CD14-positive monocyte (primary cell): ENCODE results near the gene CPA4. TPM values are rescaled to one million over a fixed set of nuclear protein-coding genes. Genes with fewer than 3 reads are reported as not detected.

Experiments used
- DNase-seq, 3 donors: peaks; one replicate each; pipeline ENCODE4 v3.0.0-alpha.2; 2011 to 2022
- H2AFZ ChIP-seq: 2 replicates; pipeline ENCODE4 v1.6.0; 2012; ENCODE audit warnings: mild to moderate bottlenecking, low read depth, low read length, inconsistent platforms; ENCODE audit not compliant: insufficient read depth, poor library complexity, severe bottlenecking
- H3K27ac ChIP-seq, 2 donors: 1 replicate in 1 of 2; 2 replicates in 1 of 2; pipeline ENCODE4 v1.5.1; 2012 to 2013; ENCODE audit warnings: low read length in 2 of 2, control low read depth in 1 of 2, inconsistent platforms in 1 of 2, low read depth in 1 of 2, mild to moderate bottlenecking in 1 of 2
- H3K27me3 ChIP-seq, 2 donors: one replicate each; pipeline versions ENCODE4 v1.6.0 to v1.6.1; 2011 to 2013; ENCODE audit warnings: low read length in 2 of 2; ENCODE audit not compliant: control insufficient read depth in 2 of 2, insufficient read depth in 2 of 2
- H3K36me3 ChIP-seq, 2 donors: replicated peaks in 1 of 2; 1 replicate in 1 of 2; 2 replicates in 1 of 2; pipeline versions ENCODE4 v1.5.1 to v1.6.1; 2012 to 2013; ENCODE audit warnings: low read length in 2 of 2, control low read depth in 1 of 2, inconsistent platforms in 1 of 2, mild to moderate bottlenecking in 1 of 2; ENCODE audit not compliant: insufficient read depth in 2 of 2, control insufficient read depth in 1 of 2
- H3K4me1 ChIP-seq, 2 donors: 1 replicate in 1 of 2; 2 replicates in 1 of 2; pipeline versions ENCODE4 v1.5.1 to v1.6.1; 2012 to 2013; ENCODE audit warnings: low read length in 2 of 2, control low read depth in 1 of 2, inconsistent platforms in 1 of 2, mild to moderate bottlenecking in 1 of 2, moderate library complexity in 1 of 2; ENCODE audit not compliant: insufficient read depth in 2 of 2, control insufficient read depth in 1 of 2
- H3K4me2 ChIP-seq: replicated peaks from 2 replicates; pipeline ENCODE3; 2012; ENCODE audit warnings: low read length, moderate library complexity, mild to moderate bottlenecking; ENCODE audit not compliant: poor library complexity, severe bottlenecking; ENCODE audit errors: extremely low read depth
- H3K4me3 ChIP-seq, 3 experiments: fragments of 200-600 bp in 1 of 3; sonication (generic) in 1 of 3; replicated peaks in 1 of 3; 1 replicate in 2 of 3; 2 replicates in 1 of 3; pipeline ENCODE4 v1.5.1; 2011 to 2013; ENCODE audit warnings: low read length in 3 of 3, mild to moderate bottlenecking in 3 of 3, control low read depth in 2 of 3, low read depth in 2 of 3, inconsistent platforms in 1 of 3, moderate library complexity in 1 of 3
- H3K79me2 ChIP-seq: 2 replicates; pipeline ENCODE4 v1.6.0; 2012; ENCODE audit warnings: mild to moderate bottlenecking, control low read depth, inconsistent platforms, low read length, moderate library complexity; ENCODE audit not compliant: insufficient read depth
- H3K9ac ChIP-seq: 2 replicates; pipeline ENCODE4 v1.6.0; 2017; ENCODE audit warnings: low read length, mild to moderate bottlenecking; ENCODE audit not compliant: insufficient read depth, poor library complexity, severe bottlenecking
- H3K9me3 ChIP-seq, 2 donors: replicated peaks in 1 of 2; 1 replicate in 1 of 2; 2 replicates in 1 of 2; pipeline versions ENCODE4 v1.5.1 to v1.6.1; 2012 to 2013; ENCODE audit warnings: low read length in 2 of 2, control low read depth in 1 of 2; ENCODE audit not compliant: control insufficient read depth in 1 of 2, insufficient read depth in 1 of 2
- H4K20me1 ChIP-seq: 2 replicates; pipeline ENCODE4 v1.6.0; 2012; ENCODE audit warnings: mild to moderate bottlenecking, low read length, control low read depth, moderate library complexity; ENCODE audit not compliant: insufficient read depth
- H3K27ac Mint-ChIP-seq, 7 donors: one replicate each; pipeline ENCODE4 v1.8.0; 2020; ENCODE audit warnings: mild to moderate bottlenecking in 7 of 7, mixed read lengths in 7 of 7, moderate library complexity in 6 of 7, inconsistent platforms in 2 of 7
- H3K27me3 Mint-ChIP-seq, 3 donors: one replicate each; pipeline ENCODE4 v1.8.0; 2021 to 2022; ENCODE audit warnings: low read depth in 3 of 3, mild to moderate bottlenecking in 3 of 3, mixed read lengths in 3 of 3, moderate library complexity in 3 of 3, inconsistent platforms in 1 of 3
- H3K36me3 Mint-ChIP-seq, 2 donors: one replicate each; pipeline ENCODE4 v1.8.0; 2020; ENCODE audit warnings: mixed read lengths in 2 of 2, inconsistent platforms in 1 of 2, mild to moderate bottlenecking in 1 of 2
- H3K4me1 Mint-ChIP-seq: one replicate; pipeline ENCODE4 v1.8.0; 2020; ENCODE audit warnings: mild to moderate bottlenecking, mixed read lengths
- H3K4me3 Mint-ChIP-seq, 2 donors: one replicate each; pipeline ENCODE4 v1.8.0; 2020; ENCODE audit warnings: mild to moderate bottlenecking in 2 of 2, mixed read lengths in 2 of 2, moderate library complexity in 1 of 2
- H3K9me3 Mint-ChIP-seq, 7 donors: one replicate each; pipeline ENCODE4 v1.8.0; 2020 to 2022; ENCODE audit warnings: mixed read lengths in 7 of 7, mild to moderate bottlenecking in 6 of 7, moderate library complexity in 6 of 7, inconsistent platforms in 2 of 7
- CTCF ChIP-seq: fragments of 200-600 bp; IDR thresholded peaks from one replicate; pipeline ENCODE4 v1.8.0; 2022; ENCODE audit warnings: antibody characterized with exemption, mild to moderate bottlenecking
- WGBS: methylation state at CpG from one replicate; pipeline ENCODE4 v1.1.5; 2013; ENCODE audit warnings: missing lambda C conversion rate; ENCODE audit not compliant: insufficient coverage; 5-methylcytosine and 5-hydroxymethylcytosine counted together
- intact Hi-C, 2 donors: fragments of 100-400 bp; cut with micrococcal nuclease; formaldehyde crosslinking; loops; one replicate each; pipeline versions ENCODE4 v1.15.0 to v1.15.1; 2023
- polyA plus RNA-seq, 3 donors: library from polyadenylated mRNA; depleted of rRNA in 1 of 3; unstranded in 2 of 3; stranded (reverse) in 1 of 3; fragments of 300-500 nt in 2 of 3; fragments of >200 nt in 1 of 3; fragmentation: Illumina TruSeq in 2 of 3; gene quantifications; 1 replicate in 2 of 3; 2 replicates in 1 of 3; pipeline ENCODE4 v1.2.3, GENCODE V29; 2012 to 2021

CPA4 gene
- polyA plus RNA-seq, 3 donors, result not detected

DNA sequence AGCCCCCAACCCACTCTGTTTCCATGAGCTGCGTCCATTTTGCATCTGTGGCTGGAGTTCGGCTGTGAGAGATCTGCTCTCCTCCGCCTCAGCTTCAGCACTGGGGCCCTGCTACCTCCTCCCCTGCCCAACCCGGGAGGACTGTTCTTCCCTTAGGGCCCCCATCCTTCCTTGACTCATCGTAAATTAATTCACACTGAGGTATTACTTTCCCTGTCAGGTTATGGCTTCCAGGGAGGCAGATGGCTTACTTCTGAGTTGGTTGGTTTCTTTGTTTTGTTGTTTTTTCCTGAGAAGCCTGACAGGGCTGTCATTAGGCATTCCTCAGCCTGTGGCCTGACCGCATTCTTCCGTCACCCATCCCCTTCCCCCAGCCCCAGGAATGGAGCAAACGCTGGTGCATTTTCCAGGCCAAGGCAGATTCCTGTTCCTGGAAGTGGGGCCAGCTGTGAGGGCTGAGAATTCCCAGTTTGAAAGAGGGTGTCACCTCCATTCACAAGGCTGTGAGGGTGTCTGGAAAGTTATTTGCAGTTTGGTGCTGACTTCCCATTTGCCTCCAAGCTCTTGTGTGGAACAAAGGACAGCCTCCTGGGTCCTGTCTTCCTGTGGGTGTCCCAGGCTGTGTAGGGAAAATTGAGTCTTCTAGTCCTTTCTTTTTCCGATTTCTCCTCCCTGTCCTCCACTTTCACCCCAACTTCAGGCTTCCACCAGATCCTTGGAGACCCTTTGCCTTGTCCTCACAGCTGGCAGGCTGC is 63.3 kb downstream of the CPA4 start:
- 80% methylated on average over 5 of the region's 9 CpGs for WGBS
- H3K27me3 Mint-ChIP-seq, result peaks cover 0 to 2% (median 2%) of the 10 kb centered on the region in 3 donors
- H3K9ac ChIP-seq, result no peak overlapping the region
- intact Hi-C loops, result no loop called here
- H3K79me2 ChIP-seq, result no peaks in the 10 kb centered on the region
- H3K4me3 ChIP-seq, result no peak overlapping the region
- no peaks in the 10 kb centered on the region for H3K36me3 ChIP-seq
- no peak for TF ChIP-seq CTCF
- H4K20me1 ChIP-seq, result no peaks in the 10 kb centered on the region
- no peak overlapping the region for H3K27ac ChIP-seq
- H3K9me3 Mint-ChIP-seq, result peaks cover 8 to 27% (median 18%) of the 10 kb centered on the region in 7 donors
- H3K9me3 ChIP-seq, result peaks cover 20 to 26% of the 10 kb centered on the region in 2 donors
- H3K4me1 Mint-ChIP-seq, result peaks cover 4% of the 10 kb centered on the region
- no peak overlapping the region for H3K4me2 ChIP-seq
- no peak overlapping the region for H3K4me3 Mint-ChIP-seq
- no peak overlapping the region for H2AFZ ChIP-seq
- H3K4me1 ChIP-seq, result no peaks in the 10 kb centered on the region
- H3K27me3 ChIP-seq, result no peaks in the 10 kb centered on the region
- no peak overlapping the region for H3K27ac Mint-ChIP-seq
- no peaks in the 10 kb centered on the region for H3K36me3 Mint-ChIP-seq
- no peak for DNase-seq

- Histone ChIP-seq H3K4me1 (no peaks in the 10 kb centered on the region), H2AFZ (no peak overlapping the region), H3K27ac (no peak overlapping the region), H3K4me3 (no peak overlapping the region), H4K20me1 (no peaks in the 10 kb centered on the region), H3K9ac (no peak overlapping the region), H3K36me3 (no peaks in the 10 kb centered on the region), H3K27me3 (no peaks in the 10 kb centered on the region), H3K4me2 (no peak overlapping the region), H3K79me2 (no peaks in the 10 kb centered on the region), H3K9me3 (peaks cover 20 to 26% of the 10 kb centered on the region in 2 donors)
- Mint-ChIP-seq H3K36me3 (no peaks in the 10 kb centered on the region), H3K27me3 (peaks cover 0 to 2% (median 0%) of the 10 kb centered on the region in 3 donors), H3K27ac (no peak overlapping the region), H3K9me3 (peaks cover 8 to 27% (median 20%) of the 10 kb centered on the region in 7 donors), H3K4me3 (no peak overlapping the region), H3K4me1 (peaks cover 4% of the 10 kb centered on the region)
- intact Hi-C loops, result no loop called here
- DNase-seq, result no peak
- WGBS, result 64% methylated on average over 6 of the region's 16 CpGs
- TF ChIP-seq CTCF, result no peak
Measured at GRCh38 chr7:130356876-130357611, 64.1 kb downstream of the CPA4 start.
